ENCODE data around the gene GABBR2. TPM values are rescaled to one million over a fixed set of nuclear protein-coding genes. Genes with fewer than 3 reads are reported as not detected.

GABBR2 gene
- total RNA-seq, 2 donors from 2014 or later, result 1.2 to 1.3 TPM

GRCh38 chr9:98295824-98296223 lies 412.9 kb downstream of the GABBR2 start:
- no peak for DNase-seq
- H3K4me3 ChIP-seq (ENCODE audit: low read length), result no peak overlapping the region
- Mint-ChIP-seq H3K27me3 (ENCODE audit: insufficient read depth) (no peaks in the 10 kb centered on the region), H3K4me1 (peaks cover 6% of the 10 kb centered on the region), H3K27ac (no peak overlapping the region), H3K9me3 (no peaks in the 10 kb centered on the region), H3K36me3 (ENCODE audit: low read depth) (no peaks in the 10 kb centered on the region), H3K4me3 (no peak overlapping the region)
- WGBS, 2 experiments (ENCODE audit: insufficient coverage in 1 of 2, insufficient read length in 1 of 2), result 96 to 100% methylated on average over 3 to 6 of the region's 6 CpGs
- H3K9me3 ChIP-seq (ENCODE audit: control insufficient read depth, low read length), result no peaks in the 10 kb centered on the region
- H3K9ac ChIP-seq (ENCODE audit: extremely low read depth, low read length, poor library complexity, severe bottlenecking), result no peak overlapping the region
- no peaks in the 10 kb centered on the region for H3K27me3 ChIP-seq (ENCODE audit: control insufficient read depth, insufficient read depth, low read length, poor library complexity, severe bottlenecking)
- no peaks in the 10 kb centered on the region for H3K4me1 ChIP-seq (ENCODE audit: control insufficient read depth, insufficient read depth, low read length)
- H3K27ac ChIP-seq (ENCODE audit: low read depth, low read length), result no peak overlapping the region
- no peaks in the 10 kb centered on the region for H3K36me3 ChIP-seq (ENCODE audit: control insufficient read depth, insufficient read depth, low read length)
- no peak for TF ChIP-seq CTCF (conservative IDR thresholded peaks at IDR 0.05)

- peaks cover 7% of the 10 kb centered on the region for H3K4me1 Mint-ChIP-seq
- H3K27ac Mint-ChIP-seq, result no peak overlapping the region
- Histone ChIP-seq H3K27me3 (ENCODE audit: control insufficient read depth, insufficient read depth, low read length, poor library complexity, severe bottlenecking) (no peaks in the 10 kb centered on the region), H3K4me3 (ENCODE audit: low read length) (no peak overlapping the region), H3K36me3 (ENCODE audit: control insufficient read depth, insufficient read depth, low read length) (no peaks in the 10 kb centered on the region), H3K27ac (ENCODE audit: low read depth, low read length) (no peak overlapping the region), H3K4me1 (ENCODE audit: control insufficient read depth, insufficient read depth, low read length) (no peaks in the 10 kb centered on the region), H3K9me3 (ENCODE audit: control insufficient read depth, low read length) (no peaks in the 10 kb centered on the region), H3K9ac (ENCODE audit: extremely low read depth, low read length, poor library complexity, severe bottlenecking) (no peak overlapping the region)
- H3K9me3 Mint-ChIP-seq, result no peaks in the 10 kb centered on the region
- no peak overlapping the region for H3K4me3 Mint-ChIP-seq
- no peak for TF ChIP-seq CTCF (conservative IDR thresholded peaks at IDR 0.05)
- WGBS, 2 experiments (ENCODE audit: insufficient coverage in 1 of 2, insufficient read length in 1 of 2), result 80 to 90% methylated on average over 3 to 5 of the region's 5 CpGs
- H3K36me3 Mint-ChIP-seq (ENCODE audit: low read depth), result no peaks in the 10 kb centered on the region
- H3K27me3 Mint-ChIP-seq (ENCODE audit: insufficient read depth), result no peaks in the 10 kb centered on the region
- no peak for DNase-seq
Measured at GRCh38 chr9:98291820-98292219, 416.9 kb downstream of the GABBR2 start.

GRCh38 chr9:98290411-98290810 lies 418.3 kb downstream of the GABBR2 start:
- no peak overlapping the region for H3K27ac Mint-ChIP-seq
- WGBS, 2 experiments (ENCODE audit: insufficient coverage in 1 of 2, insufficient read length in 1 of 2), result 90 to 95% methylated on average over 6 to 18 of the region's 18 CpGs
- no peak for TF ChIP-seq CTCF (conservative IDR thresholded peaks at IDR 0.05)

More at GRCh38 chr9:98290411-98290810, 418.3 kb downstream of the GABBR2 start:
- H3K9me3 ChIP-seq (ENCODE audit: control insufficient read depth, low read length), result no peaks in the 10 kb centered on the region
- Mint-ChIP-seq H3K36me3 (ENCODE audit: low read depth) (no peaks in the 10 kb centered on the region), H3K4me3 (no peak overlapping the region), H3K9me3 (no peaks in the 10 kb centered on the region), H3K4me1 (peaks cover 7% of the 10 kb centered on the region), H3K27me3 (ENCODE audit: insufficient read depth) (no peaks in the 10 kb centered on the region)
- no peak overlapping the region for H3K4me3 ChIP-seq (ENCODE audit: low read length)
- H3K27ac ChIP-seq (ENCODE audit: low read depth, low read length), result peak overlapping the region; percentile 95
- no peaks in the 10 kb centered on the region for H3K27me3 ChIP-seq (ENCODE audit: control insufficient read depth, insufficient read depth, low read length, poor library complexity, severe bottlenecking)
- H3K9ac ChIP-seq (ENCODE audit: extremely low read depth, low read length, poor library complexity, severe bottlenecking), result no peak overlapping the region
- H3K36me3 ChIP-seq (ENCODE audit: control insufficient read depth, insufficient read depth, low read length), result no peaks in the 10 kb centered on the region
- no peak for DNase-seq
- H3K4me1 ChIP-seq (ENCODE audit: control insufficient read depth, insufficient read depth, low read length), result no peaks in the 10 kb centered on the region
